ENCODE results near the gene PRKG1. TPM values are rescaled to one million over a fixed set of nuclear protein-coding genes. Genes with fewer than 3 reads are reported as not detected.

PRKG1 gene
- total RNA-seq, 1 experiment from 2014 or later: 16.5 TPM

DNA sequence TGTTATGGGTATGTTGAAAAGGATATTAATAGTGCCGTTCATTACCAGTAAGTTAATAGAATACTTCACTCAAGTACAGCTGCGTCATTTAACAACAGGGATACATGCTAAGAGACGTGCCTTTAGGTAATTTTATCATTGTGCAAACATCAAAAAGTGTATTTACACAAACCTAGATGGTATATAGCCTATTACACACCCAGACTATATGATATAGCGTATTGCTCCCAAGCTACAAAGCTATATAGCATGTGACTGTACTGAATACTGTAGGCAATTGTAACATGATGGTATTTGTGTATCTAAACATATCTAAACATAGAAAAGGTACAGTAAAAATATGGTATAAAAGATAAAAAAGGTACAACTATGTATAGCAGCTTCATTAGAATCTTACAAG, 11.1 kb upstream of the PRKG1 start:
- TF ChIP-seq ZNF671 (CRISPR knock-in tag; IDR thresholded peaks at IDR 0.05) (no peak), CBFB (CRISPR knock-in tag; IDR thresholded peaks at IDR 0.05; ENCODE audit: low read depth) (no peak), ZNF423 (CRISPR knock-in tag; IDR thresholded peaks at IDR 0.05) (no peak), TCF7 (CRISPR knock-in tag; IDR thresholded peaks at IDR 0.05; ENCODE audit: low read depth) (no peak), ZNF416 (CRISPR knock-in tag; IDR thresholded peaks at IDR 0.05) (no peak), GTF2I (CRISPR knock-in tag; conservative IDR thresholded peaks at IDR 0.05) (no peak)
- TF ChIP-seq, protein P1, sequence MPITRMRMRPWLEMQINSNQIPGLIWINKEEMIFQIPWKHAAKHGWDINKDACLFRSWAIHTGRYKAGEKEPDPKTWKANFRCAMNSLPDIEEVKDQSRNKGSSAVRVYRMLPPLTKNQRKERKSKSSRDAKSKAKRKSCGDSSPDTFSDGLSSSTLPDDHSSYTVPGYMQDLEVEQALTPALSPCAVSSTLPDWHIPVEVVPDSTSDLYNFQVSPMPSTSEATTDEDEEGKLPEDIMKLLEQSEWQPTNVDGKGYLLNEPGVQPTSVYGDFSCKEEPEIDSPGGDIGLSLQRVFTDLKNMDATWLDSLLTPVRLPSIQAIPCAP (CRISPR knock-in tag; IDR thresholded peaks at IDR 0.05): no peak
- peaks cover 6% of the 10 kb centered on the region for H3K36me3 Mint-ChIP-seq
- ATAC-seq (no peak), DNase-seq (ENCODE audit: low spot score) (no peak)
- peaks cover 7% of the 10 kb centered on the region for H3K9me3 Mint-ChIP-seq
- no peak overlapping the region for H3K4me3 Mint-ChIP-seq
- ChIA-PET CTCF (interaction anchor here (2.2 kb wide), 1 partner anchor 359 kb away, joined by 6 read pairs; no protein-coding TSS in a partner anchor), POLR2A (no interaction called here)
- H3K27me3 Mint-ChIP-seq (ENCODE audit: low read depth): no peaks in the 10 kb centered on the region
- no peak overlapping the region for H3K27ac Mint-ChIP-seq
- H3K4me1 Mint-ChIP-seq: no peaks in the 10 kb centered on the region; the same call in 1 of the 2 replicates

DNA sequence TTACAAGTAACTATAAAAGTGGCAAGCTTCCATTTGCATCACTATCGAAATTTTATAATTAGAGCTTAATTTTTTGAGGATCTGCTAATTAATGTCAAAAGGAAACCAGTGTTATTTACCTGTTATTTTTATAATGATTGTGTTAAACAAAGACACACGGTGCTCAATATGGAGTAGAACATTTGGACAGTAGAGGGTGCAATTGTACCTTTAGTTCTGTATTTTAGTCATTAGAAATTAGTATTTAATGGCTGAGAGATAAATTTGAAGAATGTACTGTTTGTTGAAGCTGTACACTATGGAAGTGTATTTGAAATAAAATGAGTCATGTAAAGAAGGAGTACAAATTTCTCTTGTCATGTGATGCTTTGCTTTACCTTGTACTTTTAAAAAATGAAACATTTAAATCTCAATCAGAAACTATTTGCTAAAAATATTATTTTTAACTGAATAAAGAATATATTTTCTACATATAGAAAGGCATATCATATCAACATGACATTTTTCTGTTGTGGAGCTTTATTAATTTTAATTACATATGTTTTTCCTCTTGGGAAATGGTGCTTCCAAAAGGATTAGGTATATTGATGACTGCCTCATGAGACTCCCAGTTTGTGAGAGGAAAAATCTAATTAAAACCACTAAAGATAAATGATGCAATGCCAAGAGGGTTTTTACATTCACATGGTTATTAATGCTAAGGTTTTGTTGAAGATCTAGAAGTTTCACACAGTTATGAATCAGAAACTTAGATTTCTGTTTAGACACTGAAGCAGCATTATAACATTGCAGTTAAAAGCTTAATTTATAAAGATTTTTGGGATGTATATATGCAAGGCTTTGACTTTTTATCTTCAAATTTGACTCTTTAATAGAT, 10.4 kb upstream of the PRKG1 start:
- Mint-ChIP-seq H3K27me3 (ENCODE audit: low read depth) (no peaks in the 10 kb centered on the region), H3K36me3 (no peaks in the 10 kb centered on the region), H3K27ac (no peak overlapping the region), H3K4me1 (no peaks in the 10 kb centered on the region; the same call in 1 of the 2 replicates), H3K9me3 (no peaks in the 10 kb centered on the region; the same call in 1 of the 2 replicates), H3K4me3 (no peak overlapping the region)
- POLR2A ChIA-PET: no interaction called here
- CTCF ChIA-PET: interaction anchor here (0.5 to 2.2 kb wide), 6 partner anchors 20 to 940 kb away, joined by 3 to 6 read pairs (median 3); no protein-coding TSS in a partner anchor
- no peak for DNase-seq (ENCODE audit: low spot score)
- ATAC-seq: no peak
- TF ChIP-seq, protein P2, sequence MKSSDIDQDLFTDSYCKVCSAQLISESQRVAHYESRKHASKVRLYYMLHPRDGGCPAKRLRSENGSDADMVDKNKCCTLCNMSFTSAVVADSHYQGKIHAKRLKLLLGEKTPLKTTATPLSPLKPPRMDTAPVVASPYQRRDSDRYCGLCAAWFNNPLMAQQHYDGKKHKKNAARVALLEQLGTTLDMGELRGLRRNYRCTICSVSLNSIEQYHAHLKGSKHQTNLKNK (CRISPR knock-in tag; IDR thresholded peaks at IDR 0.05): no peak
- TF ChIP-seq, protein P3, sequence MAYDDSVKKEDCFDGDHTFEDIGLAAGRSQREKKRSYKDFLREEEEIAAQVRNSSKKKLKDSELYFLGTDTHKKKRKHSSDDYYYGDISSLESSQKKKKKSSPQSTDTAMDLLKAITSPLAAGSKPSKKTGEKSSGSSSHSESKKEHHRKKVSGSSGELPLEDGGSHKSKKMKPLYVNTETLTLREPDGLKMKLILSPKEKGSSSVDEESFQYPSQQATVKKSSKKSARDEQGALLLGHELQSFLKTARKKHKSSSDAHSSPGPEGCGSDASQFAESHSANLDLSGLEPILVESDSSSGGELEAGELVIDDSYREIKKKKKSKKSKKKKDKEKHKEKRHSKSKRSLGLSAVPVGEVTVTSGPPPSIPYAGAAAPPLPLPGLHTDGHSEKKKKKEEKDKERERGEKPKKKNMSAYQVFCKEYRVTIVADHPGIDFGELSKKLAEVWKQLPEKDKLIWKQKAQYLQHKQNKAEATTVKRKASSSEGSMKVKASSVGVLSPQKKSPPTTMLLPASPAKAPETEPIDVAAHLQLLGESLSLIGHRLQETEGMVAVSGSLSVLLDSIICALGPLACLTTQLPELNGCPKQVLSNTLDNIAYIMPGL (CRISPR knock-in tag; IDR thresholded peaks at IDR 0.05): no peak
- TF ChIP-seq KAT7 (CRISPR knock-in tag; IDR thresholded peaks at IDR 0.05; ENCODE audit: borderline replicate concordance): no peak
- TF ChIP-seq, protein P4, sequence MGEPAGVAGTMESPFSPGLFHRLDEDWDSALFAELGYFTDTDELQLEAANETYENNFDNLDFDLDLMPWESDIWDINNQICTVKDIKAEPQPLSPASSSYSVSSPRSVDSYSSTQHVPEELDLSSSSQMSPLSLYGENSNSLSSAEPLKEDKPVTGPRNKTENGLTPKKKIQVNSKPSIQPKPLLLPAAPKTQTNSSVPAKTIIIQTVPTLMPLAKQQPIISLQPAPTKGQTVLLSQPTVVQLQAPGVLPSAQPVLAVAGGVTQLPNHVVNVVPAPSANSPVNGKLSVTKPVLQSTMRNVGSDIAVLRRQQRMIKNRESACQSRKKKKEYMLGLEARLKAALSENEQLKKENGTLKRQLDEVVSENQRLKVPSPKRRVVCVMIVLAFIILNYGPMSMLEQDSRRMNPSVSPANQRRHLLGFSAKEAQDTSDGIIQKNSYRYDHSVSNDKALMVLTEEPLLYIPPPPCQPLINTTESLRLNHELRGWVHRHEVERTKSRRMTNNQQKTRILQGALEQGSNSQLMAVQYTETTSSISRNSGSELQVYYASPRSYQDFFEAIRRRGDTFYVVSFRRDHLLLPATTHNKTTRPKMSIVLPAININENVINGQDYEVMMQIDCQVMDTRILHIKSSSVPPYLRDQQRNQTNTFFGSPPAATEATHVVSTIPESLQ (CRISPR knock-in tag; IDR thresholded peaks at IDR 0.05): no peak
- no peak for TF ChIP-seq ZNF416 (CRISPR knock-in tag; IDR thresholded peaks at IDR 0.05)
- TF ChIP-seq TP53 (CRISPR knock-in tag; IDR thresholded peaks at IDR 0.05): no peak

DNA sequence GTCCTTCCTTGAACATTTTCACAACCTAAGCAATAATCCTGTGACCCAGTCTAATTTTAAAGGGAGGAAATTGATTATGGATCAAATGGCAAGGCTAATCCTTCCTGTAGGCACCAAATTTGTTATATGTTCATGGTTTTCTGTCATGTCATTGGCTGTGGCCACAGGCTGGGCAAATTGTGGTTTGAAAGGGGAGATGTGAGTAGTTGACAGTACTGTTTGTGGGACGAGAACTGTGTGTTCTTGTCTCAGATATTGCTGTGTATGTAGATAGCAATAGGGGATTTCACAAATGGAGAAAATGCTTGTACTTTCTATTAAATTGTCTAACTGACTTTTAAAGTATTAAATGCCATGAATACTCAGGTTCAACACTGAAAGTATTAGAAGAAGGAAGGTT, 8.1 kb upstream of the PRKG1 start:
- DNase-seq (ENCODE audit: low spot score) (no peak), ATAC-seq (no peak)
- H3K9me3 Mint-ChIP-seq: no peaks in the 10 kb centered on the region
- no peaks in the 10 kb centered on the region; the same call in 1 of the 2 replicates for H3K4me1 Mint-ChIP-seq
- ChIA-PET CTCF (no interaction called here), POLR2A (no interaction called here)
- H3K4me3 Mint-ChIP-seq: no peak overlapping the region
- no peak overlapping the region for H3K27ac Mint-ChIP-seq
- H3K36me3 Mint-ChIP-seq: no peaks in the 10 kb centered on the region
- no peaks in the 10 kb centered on the region for H3K27me3 Mint-ChIP-seq (ENCODE audit: low read depth)
- no peak for TF ChIP-seq SMAD3 (CRISPR knock-in tag; IDR thresholded peaks at IDR 0.05; ENCODE audit: borderline replicate concordance)
- no peak for TF ChIP-seq ATF1 (CRISPR knock-in tag; IDR thresholded peaks at IDR 0.05)
- TF ChIP-seq GTF2I (CRISPR knock-in tag; conservative IDR thresholded peaks at IDR 0.05): no peak
- no peak for TF ChIP-seq EMX1 (CRISPR knock-in tag; IDR thresholded peaks at IDR 0.05)
- TF ChIP-seq JAZF1 (CRISPR knock-in tag; IDR thresholded peaks at IDR 0.05): no peak
- TF ChIP-seq, protein P5, sequence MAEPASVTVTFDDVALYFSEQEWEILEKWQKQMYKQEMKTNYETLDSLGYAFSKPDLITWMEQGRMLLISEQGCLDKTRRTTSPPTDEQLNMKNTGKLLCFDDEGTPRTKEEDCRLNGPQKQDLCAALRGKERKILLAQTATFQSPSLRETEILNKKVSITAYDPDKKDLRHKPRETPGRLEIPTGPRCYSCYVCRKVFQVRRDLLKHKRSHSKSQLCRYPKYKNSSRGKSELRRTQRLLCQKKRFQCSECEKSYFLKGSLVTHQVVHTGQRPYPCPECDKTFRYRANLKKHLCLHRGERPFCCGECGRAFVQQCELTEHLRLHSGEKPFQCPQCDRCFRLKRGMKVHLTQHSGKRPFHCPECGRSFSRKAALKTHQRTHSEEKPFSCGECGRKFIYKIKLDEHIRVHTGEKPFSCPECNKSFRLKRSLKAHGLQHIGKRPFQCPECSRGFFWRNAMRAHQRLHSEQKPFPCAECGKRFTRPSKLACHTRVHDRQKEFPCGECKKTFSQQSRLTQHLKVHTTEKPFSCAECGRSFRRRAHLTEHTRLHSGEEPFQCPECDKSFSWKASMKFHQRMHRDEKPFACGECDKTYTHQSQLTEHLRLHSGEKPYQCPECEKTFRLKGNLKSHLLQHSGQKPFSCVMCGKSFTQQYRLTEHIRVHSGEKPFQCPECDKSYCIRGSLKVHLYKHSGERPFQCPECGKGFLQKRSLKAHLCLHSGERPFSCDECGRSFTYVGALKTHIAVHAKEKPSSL (CRISPR knock-in tag; conservative IDR thresholded peaks at IDR 0.05): no peak
- no peak for TF ChIP-seq PRRX2 (CRISPR knock-in tag; IDR thresholded peaks at IDR 0.05)
- TF ChIP-seq ZNF232 (CRISPR knock-in tag; IDR thresholded peaks at IDR 0.05): no peak
- TF ChIP-seq, protein P6, sequence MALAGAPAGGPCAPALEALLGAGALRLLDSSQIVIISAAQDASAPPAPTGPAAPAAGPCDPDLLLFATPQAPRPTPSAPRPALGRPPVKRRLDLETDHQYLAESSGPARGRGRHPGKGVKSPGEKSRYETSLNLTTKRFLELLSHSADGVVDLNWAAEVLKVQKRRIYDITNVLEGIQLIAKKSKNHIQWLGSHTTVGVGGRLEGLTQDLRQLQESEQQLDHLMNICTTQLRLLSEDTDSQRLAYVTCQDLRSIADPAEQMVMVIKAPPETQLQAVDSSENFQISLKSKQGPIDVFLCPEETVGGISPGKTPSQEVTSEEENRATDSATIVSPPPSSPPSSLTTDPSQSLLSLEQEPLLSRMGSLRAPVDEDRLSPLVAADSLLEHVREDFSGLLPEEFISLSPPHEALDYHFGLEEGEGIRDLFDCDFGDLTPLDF (CRISPR knock-in tag; IDR thresholded peaks at IDR 0.05): no peak
- no peak for TF ChIP-seq MYBL2 (CRISPR knock-in tag; IDR thresholded peaks at IDR 0.05)
- TF ChIP-seq RELA (CRISPR knock-in tag; IDR thresholded peaks at IDR 0.05; ENCODE audit: borderline replicate concordance): no peak
- no peak for TF ChIP-seq SMAD4 (CRISPR knock-in tag; IDR thresholded peaks at IDR 0.05)
- TF ChIP-seq KAT7 (CRISPR knock-in tag; IDR thresholded peaks at IDR 0.05; ENCODE audit: borderline replicate concordance): no peak

Data from WTC11 (cell line).